Right renal cortex interstitium (tissue), 3 donors: ENCODE measurements around the gene SLCO1B1. TPM values are rescaled to one million over a fixed set of nuclear protein-coding genes. Genes with fewer than 3 reads are reported as not detected.
"Not testable (repeated sequence)": the region's sequence is repeated elsewhere in the genome, so short reads cannot be mapped to it uniquely, and the experiment has no call there.

ENCODE experiments used
- DNase-seq, 3 donors: peaks; one replicate each; pipeline ENCODE4 v3.0.0-alpha.2; 2013; ENCODE audit warnings: low read depth in 3 of 3, low spot score in 2 of 3
- polyA plus RNA-seq, 3 donors: library from polyadenylated mRNA; unstranded; fragments of 120-200 nt; gene quantifications; one replicate each; pipeline ENCODE4 v1.2.1, GENCODE V29; 2013; ENCODE audit not compliant: insufficient read length in 3 of 3

The SLCO1B1 gene, protein sequence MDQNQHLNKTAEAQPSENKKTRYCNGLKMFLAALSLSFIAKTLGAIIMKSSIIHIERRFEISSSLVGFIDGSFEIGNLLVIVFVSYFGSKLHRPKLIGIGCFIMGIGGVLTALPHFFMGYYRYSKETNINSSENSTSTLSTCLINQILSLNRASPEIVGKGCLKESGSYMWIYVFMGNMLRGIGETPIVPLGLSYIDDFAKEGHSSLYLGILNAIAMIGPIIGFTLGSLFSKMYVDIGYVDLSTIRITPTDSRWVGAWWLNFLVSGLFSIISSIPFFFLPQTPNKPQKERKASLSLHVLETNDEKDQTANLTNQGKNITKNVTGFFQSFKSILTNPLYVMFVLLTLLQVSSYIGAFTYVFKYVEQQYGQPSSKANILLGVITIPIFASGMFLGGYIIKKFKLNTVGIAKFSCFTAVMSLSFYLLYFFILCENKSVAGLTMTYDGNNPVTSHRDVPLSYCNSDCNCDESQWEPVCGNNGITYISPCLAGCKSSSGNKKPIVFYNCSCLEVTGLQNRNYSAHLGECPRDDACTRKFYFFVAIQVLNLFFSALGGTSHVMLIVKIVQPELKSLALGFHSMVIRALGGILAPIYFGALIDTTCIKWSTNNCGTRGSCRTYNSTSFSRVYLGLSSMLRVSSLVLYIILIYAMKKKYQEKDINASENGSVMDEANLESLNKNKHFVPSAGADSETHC
- not detected for polyA plus RNA-seq

DNA sequence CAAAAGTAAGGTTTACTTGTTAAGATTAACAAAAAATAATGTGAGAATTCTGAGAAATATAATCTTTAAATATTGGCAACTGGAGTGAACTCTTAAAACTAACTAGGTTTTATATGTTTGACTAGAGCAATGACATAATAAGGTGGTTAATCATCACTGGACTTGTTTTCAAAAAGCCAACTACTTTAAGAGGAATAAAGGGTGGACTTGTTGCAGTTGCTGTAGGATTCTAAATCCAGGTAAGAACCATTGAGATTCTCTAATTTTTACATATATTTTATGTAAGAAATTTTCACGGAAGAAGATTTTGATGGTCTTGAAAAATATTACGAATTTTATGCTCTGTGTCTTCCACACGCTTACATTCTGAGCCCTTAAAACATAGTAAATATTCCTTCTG is at the start of gene SLCO1B1:
Gene SLCO1B1, plus strand, starts transcription at position 197 of the 400 bp plus-strand sequence. CDS start 10,381 bp downstream, outside the sequence.
- no peak for DNase-seq

DNA sequence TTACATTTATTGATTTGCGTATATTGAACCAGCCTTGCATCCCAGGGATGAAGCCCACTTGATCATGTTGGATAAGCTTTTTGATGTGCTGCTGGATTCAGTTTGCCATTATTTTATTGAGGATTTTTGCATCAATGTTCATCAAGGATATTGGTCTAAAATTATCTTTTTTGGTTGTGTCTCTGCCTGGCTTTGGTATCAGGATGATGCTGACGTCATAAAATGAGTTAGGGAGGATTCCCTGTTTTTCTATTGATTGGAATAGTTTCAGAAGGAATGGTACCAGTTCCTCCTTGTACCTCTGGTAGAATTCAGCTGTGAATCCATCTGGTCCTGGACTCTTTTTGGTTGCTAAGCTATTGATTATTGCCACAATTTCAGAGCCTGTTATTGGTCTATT is 46.2 kb upstream of the SLCO1B1 start:
- DNase-seq: not testable (repeated sequence)

DNA sequence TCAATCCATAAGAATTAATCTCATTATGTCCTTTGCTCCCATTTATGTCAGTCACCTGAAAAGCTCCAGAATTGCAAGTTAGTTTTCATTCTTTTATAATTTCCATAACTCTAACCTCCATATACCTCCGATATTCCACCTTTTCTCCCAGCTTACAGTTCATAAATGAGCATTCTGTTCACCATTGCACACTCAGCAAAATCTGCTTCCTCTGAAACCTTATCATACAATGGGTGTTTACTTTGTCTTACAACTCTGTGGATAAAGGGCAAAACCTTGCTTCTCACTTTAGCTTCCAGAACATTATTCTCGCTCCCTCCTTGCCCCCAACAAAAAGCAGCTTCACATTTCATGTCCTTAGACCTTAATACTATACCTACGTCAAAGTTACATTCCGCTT is 19.3 kb upstream of the SLCO1B1 start:
- DNase-seq: no peak

DNA sequence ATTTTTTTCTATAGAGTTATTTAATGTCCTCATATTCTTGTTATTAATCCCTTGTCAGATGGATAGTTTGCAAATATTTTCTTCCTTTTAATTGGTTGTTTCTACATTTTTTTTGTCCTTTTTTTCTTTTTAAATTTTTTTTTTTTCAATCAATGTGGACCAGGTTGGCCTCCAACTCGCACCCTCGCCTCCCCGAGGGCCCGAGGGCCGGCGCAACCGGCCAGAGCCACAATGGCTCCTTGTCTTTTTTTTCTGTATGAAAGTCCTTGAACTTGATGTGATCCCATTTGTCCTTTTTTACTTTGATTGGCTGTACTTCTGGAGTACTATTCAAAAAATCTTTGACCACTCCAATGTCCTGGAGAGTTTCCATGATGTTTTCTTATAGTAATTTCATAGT is 17.7 kb upstream of the SLCO1B1 start:
- DNase-seq: no peak

DNA sequence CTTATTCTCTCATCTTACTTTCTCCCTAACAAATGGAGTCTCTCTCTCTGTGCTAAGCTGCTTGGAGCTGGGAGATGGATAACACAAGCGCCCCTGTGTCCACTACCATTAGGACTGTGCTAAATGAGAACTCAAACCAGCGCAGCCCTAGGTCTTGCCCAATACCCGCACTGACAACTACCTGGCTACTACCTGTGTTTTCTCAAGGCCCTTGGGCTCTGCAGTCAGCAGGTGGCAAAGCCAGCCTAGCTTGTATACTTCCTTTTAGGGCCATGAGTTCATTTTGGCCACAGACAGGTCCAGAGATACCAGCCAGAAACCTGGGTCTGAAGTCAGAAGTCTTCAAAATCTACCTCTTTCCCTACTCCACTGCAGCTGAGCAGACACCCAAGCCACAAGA is 13.0 kb upstream of the SLCO1B1 start:
- DNase-seq: no peak

DNA sequence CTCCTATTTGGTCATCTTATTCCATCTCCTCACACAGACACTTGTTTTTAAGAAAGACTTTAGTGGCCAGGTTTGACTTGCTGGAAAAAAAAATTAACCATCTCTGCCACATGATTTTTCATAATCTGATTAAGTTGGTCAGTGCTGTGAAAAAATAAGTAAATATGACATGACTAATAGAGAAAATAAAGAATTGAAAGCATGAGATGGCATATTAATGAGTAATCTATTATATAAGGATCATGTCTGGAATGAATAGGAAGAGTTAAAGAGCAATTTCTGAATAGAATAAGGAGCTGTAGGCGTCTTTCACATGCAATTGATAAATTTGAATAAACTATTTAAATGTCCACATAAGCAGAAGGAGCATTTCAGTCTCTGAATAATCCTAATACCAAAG is 12.2 kb upstream of the SLCO1B1 start:
- no peak for DNase-seq

DNA sequence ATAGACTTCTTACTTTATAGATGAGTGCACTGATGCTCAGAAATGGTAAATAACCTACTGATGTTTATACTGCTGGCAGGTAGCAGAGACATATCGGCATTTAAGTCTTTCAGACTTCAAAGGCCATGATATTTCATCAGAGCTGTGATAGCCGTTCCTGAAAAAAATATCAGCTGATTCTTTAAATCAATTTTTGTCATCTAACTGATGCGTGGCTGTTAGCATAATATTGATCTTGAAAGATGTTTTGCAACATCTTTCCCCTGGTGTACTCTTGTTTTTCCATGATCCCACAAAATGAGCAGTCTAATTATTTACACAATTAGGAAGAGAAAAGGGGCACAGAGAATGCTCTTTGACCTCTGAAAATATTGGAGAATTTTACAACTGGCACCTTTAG is 1.6 kb upstream of the SLCO1B1 start:
- DNase-seq: no peak

DNA sequence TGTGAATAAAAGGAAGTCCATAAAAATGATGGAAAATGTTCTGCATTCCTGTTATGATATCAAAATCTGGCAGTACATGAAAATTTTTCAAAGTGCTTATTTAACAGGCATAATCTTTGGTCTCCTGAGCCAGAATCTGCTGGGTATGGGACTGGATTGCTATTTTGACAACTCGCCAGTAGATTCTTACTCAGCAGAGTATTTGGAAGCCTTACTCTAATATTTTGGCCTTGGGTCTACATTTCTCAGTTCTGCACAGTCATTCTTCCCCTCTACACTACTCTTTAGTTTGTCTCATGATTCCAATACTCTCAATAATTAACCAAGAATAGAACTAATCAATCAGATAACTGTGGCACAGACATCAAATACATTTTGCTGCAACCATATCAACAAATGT is 1.1 kb upstream of the SLCO1B1 start:
- no peak for DNase-seq

DNA sequence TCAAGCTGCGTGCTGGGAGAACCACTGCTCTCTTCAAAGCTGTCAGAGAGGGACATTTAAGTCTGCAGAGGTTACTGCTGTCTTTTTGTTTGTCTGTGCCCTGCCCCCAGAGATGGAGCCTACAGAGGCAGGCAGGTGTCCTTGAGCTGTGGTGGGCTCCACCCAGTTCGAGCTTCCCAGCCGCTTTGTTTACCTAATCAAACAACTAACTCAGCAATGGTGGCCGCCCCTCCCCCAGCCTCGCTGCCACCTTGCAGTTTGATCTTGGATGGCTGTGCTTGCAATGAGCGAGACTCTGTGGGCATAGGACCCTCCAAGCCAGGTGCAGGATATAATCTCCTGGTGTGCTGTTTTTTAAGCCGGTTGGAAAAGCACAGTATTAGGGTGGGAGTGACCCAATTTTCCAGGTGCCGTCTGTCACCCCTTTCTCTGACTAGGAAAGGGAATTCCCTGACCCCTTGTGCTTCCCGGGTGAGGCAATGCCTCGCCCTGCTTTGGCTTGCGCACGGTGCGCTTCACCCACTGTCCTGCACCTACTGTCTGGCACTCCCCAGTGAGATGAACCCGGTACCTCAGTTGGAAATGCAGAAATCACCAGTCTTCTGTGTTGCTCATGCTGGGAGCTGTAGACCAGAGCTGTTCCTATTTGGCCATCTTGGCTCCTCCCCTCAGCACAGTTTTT is 6.5 kb downstream of the SLCO1B1 start:
- DNase-seq: not testable (repeated sequence)

DNA sequence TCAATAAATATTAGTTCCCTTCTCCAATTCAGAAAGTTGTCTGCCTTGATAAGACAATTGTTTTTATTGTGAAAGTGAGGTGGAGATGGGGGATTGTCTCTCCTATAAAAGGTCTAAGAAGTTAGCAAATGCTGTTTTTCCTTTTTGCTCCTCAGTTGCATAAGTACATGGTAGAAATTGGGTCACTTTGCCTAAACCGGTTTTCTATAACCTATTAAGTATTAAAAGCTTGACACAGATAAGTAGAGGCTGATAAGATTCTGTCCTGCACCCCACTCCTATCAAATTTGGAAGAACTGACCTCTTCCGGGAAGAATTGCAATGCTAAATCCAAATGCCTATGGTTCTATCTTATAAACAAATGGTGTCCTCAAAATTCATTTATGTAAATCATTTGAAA is 7.0 kb downstream of the SLCO1B1 start:
- no peak for DNase-seq

DNA sequence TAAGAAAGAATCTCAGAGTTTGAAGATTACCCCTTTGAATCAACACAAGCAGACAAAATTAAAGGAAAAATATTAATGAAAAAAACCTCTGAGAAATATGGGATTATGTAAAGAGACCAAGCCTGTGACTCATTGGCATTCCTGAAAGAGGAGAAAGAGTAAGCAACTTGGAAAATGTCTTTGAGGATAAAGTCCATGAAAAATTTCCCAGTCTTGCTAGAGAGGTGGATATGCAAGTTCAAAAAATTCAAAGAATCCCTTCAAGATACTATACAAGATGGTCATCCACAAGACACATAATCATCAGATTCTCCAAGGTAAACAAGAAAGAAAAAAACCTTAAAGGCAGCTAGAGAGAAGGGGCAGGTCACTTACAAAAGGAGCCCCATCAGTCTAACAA is 13.3 kb downstream of the SLCO1B1 start:
- no peak for DNase-seq

DNA sequence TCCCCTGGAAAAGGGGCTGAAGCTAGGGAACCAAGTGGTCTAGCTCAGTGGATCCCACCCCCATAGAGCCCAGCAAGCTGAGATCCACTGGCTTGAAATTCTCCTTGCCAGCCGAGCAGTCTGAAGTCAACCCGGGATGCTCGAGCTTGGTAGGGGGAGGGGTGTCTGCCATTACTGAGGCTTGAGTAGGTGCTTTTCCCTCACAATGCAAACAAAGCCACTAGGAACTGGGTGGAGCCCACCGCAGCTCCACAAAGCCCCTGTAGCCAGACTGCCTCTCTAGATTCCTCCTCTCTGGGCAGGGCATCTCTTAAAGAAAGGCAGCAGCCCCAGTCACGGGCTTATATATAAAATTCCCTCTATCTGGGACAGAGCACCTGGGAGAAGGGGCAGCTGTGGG is 18.9 kb downstream of the SLCO1B1 start:
- DNase-seq: not testable (repeated sequence)

DNA sequence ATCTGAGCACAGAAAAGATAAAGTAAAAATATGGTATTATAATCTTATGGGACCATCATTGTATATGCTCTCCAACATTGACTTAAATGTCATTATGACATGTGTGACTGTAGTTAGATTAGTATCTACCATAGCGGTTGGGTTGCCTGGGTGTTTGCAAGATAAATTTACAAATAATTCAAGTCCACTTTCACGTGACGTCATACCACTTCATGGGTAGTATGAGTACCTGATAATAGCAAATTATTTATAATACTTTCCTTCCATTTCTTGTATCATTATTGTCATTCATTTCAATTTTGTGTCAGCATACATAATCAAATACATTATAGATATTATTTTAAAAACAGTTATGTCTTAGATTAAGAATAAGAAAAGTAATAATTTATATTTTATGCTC is 20.2 kb downstream of the SLCO1B1 start:
- DNase-seq: no peak

DNA sequence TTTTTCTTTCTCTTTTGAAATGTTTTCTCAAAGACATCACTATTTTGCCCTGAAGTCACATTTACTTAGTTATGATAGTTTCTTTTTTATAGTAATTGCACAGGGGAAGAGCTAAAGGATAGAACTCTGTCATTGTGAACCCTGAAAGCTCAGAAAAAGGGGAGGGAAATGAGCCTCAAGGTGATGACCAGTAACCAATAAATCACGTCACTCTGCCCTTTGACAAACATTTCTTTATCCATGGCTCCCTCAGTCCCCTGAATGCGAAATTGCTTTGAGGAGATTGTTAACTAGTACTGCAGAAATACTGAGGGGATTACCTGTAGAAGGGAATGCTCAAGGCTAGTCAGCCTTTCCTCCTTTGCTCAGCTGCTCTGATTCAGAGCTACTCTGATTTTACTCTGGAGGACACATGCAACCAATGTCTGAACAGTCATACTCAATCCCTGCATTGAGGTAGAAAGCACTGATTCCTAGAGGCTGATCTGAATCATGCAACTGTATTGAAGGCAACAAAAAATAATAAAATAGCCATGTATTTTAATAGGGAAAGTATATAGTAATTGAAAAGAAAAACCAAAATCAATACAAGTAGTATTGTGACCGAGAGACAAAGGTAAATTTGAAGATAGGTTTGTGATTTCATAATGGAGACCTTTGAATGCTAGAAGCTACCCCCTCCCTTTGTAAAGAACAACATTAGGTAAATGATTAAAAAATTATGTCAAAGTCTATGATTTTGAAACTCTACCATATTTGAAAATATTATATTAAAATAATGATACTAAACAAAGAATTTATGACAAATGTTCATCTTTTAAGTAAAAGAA is 24.7 kb downstream of the SLCO1B1 start:
- DNase-seq: no peak

DNA sequence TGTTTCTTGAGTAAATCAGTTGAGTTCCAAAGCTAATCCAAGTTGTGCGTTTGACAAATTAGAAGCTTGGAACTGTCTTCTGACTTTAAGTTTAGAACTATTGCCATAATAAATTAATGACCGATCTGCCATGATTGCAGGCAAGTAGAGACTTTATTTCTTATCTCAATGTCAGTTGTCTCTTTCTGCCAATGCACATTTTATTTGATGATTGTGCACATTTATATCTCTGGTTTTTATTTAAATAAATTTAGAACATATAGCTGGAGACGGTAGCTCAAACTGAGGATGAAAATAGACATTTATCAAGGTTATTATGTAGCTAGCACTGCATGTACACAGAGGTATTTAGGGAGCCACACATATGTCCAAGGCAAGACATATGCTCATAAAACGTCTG is 34.1 kb downstream of the SLCO1B1 start:
- DNase-seq: no peak

DNA sequence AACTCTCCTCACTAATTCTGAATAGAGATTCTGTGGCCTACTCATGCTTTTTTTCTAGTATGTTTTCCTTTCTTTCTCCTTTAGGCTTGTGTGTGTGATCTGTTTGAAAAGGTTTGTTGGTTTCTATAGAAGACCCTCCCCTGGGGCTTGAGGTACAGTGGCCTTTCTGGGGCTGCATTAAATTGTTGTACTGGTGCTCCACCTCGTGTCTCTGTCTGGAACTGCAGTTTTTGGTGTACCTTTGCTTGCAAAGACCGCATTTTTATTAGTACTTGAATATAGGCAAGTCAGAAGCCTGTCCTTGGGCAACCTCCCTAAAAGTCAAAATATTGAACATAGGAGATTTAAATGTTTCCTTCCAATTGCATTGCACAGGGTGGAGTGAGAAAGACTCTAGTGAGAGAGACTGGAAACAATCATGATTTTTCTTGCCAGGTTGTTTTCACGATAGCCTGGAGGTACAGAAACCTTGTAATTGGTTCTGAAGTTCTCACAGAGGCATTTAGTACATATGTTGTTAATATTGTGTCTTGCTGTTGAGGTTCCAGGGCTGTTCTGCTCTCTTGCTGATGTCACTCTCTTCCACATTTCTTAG is 39.0 kb downstream of the SLCO1B1 start:
- peak in 1 of 3 donors; percentile 10 for DNase-seq

DNA sequence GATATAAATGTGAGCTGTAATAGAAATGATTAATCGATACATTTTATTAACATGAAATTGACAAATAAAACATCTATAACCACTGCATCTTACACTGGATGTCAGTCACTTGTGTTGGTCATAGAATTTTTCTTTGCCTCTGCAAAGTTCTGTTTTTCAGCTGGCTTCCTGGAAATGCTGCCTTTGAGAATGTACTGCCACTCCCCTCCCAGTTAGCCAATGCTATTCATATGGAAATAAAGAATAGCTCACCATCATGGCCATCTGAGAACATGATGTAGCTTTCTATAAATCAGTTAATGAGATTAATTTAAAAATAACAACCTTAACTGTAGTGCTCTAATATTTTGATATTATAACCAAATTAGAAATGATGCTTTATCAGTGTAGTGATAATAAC is 41.1 kb downstream of the SLCO1B1 start:
- DNase-seq: no peak

DNA sequence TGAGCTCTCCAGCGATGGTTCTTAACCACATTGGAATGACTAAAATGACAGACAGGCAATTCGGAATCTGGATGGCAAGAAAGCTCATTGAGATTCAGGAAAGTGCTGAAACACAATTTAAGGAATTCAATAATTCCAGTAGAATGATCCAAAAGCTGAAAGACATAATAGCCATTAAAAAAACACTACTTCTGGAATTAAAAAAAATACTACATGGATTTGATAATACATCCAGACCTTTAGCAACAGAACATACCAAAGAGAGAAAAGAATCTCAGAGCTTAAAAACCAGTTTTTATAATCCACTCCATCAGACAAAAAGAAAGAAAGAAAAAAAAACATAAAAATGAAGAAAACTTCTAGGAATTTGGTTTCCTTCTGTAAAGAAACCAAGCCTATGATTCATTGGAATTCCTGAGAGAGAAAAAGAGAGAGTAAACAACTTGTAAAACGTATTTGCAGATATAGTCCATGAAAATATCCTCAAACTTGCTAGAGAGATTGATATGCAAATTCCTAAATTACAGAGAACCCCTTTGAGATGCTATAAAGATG is 52.8 kb downstream of the SLCO1B1 start:
- no peak for DNase-seq

DNA sequence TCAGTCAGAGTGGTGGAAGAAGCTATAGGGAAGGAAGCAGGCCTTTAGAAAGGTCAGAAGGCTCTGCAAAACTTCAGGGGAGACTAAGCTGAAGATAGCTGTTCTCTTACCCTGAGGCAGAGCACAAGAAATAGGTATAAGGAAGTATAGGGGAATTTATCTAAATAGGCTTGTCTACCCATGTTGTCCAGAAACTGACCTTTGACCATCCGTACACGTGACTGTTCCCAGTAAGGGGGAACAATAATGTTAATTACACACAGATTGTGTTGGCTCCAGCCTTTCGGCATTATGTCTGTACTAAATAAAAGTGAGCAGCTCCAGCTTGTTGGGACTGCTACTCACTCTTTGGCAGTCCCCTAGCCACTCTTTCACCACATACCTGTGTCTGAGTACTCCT is 59.0 kb downstream of the SLCO1B1 start:
- no peak for DNase-seq

DNA sequence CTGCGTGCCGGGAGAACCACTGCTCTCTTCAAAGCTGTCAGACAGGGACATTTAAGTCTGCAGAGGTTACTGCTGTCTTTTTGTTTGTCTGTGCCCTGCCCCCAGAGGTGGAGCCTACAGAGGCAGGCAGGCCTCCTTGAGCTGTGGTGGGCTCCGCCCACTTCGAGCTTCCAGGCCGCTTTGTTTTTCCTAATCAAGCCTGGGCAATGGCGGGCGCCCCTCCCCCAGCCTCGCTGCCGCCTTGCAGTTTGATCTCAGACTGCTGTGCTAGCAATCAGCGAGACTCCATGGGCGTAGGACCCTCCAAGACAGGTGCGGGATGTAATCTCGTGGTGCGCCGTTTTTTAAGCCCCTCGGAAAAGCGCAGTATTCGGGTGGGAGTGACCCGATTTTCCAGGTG is 83.4 kb downstream of the SLCO1B1 start:
- DNase-seq: not testable (repeated sequence)
